HG02870 (cell line): Measurements from ENCODE around the gene ARRDC3.
"Not testable (repeated sequence)": the region's sequence is repeated elsewhere in the genome, so short reads cannot be mapped to it uniquely, and the experiment has no call there.

ENCODE experiments used
- ATAC-seq: cut with Tn5 transposase; IDR thresholded peaks from one replicate; pipeline ENCODE4 v1.9.1; 2021; ENCODE audit warnings: mild to moderate bottlenecking, moderate library complexity; ENCODE audit not compliant: unreplicated experiment

ARRDC3 gene

GRCh38 chr5:91361055-91361701 lies 21.9 kb downstream of the ARRDC3 start:
- ATAC-seq: peak; percentile 90

GRCh38 chr5:91359962-91360609 lies 23.0 kb downstream of the ARRDC3 start:
- no peak for ATAC-seq

DNA sequence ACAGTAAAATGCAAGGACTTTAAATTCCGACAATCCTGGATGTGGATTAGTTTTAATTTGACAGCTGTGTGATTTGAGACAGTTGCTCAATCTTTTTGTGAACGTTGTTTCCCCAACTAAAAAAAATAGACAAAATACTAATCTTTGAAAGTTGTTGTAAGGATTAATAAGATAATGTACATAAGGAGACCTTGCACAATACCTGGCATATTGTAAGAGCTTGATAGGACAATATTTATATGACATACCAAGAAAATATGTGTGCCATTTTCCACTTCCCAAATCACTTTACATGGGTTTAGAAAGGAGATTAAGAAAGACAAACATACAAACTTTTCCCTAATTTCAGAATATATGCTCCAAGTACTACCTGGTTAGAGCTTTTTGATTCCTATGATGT lies 25.3 kb downstream of the ARRDC3 start:
- ATAC-seq: no peak

DNA sequence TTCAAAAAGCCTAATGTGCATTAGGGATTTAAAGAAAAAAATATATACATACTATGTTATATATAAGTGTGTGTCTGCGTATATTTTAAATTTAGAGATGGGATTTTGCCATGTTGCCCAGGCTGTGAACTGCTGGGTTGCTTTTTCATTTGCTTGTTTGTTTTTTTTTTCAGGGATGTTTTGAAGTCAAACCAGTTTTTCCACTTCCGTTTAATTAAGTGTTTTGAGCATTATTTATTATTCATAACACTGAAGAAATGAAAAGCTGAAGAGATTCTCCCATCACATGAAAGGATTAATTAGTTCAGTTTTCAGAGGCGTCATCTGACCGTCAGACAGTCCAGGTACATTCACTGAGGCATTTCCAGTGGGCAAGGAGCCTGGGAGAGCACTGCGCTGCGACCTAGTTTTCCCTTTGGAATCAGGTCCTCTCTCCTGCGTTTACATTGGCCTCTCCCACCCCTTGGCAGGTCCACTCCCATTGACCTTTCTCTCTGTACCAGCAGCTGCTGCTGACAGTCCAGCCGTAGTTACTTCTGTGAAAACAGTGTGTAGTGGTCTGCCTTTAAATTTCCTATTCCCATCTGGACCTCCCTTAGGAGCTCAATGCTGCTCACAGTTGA lies 26.0 kb downstream of the ARRDC3 start:
- no peak for ATAC-seq

DNA sequence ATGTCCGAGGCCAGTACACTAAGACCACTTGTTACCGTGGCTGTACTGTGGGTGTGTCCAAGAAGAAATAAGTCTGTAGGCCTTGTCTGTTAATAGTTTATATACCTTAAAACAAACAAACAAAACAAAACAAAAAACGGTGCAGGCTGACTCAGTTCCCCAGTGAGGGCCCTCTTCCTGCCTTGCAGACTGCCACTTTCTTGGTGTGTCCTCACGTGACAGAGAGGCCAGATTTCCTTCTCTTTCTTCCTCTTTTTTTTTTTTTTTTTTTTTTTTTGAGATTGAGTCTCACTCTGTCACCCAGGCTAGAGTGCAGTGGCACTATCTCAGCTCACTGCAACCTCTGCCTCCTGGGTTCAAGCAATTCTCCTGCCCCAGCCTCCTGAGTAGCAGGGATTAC lies 28.2 kb downstream of the ARRDC3 start:
- ATAC-seq: peak; percentile 61

GRCh38 chr5:91352831-91353695 lies 30.1 kb downstream of the ARRDC3 start:
- no peak for ATAC-seq

- no peak for ATAC-seq
These were observed 37.7 kb downstream of the ARRDC3 start for GRCh38 chr5:91345461-91345860.

- not testable (repeated sequence) for ATAC-seq
These were observed 38.4 kb downstream of the ARRDC3 start for GRCh38 chr5:91344661-91345200.

DNA sequence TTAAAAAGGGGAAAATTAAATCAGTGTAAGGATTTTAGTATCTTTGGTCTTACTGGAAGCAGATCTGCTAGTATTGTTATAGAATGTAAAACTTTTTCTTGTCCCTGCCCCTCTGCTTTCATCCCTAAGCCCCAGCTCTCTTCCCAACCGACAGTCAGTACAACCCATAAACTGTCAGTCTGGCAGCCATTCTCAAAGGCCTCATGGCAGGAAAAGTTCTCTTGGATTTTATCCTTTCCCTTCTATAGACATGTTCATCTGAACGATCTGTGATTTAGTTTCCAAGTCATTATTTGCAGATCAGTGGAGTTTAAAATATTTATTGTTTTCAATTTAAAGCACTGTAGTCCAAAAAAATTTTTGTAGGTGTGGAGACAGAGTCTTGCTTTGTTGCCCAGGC lies 39.2 kb downstream of the ARRDC3 start:
- no peak for ATAC-seq

- not testable (repeated sequence) for ATAC-seq
These were observed 40.2 kb downstream of the ARRDC3 start for GRCh38 chr5:91342931-91343330.

- ATAC-seq: no peak
These were observed 42.0 kb downstream of the ARRDC3 start for GRCh38 chr5:91341154-91341553.

GRCh38 chr5:91340532-91340931 lies 42.6 kb downstream of the ARRDC3 start:
- ATAC-seq: no peak

- no peak for ATAC-seq
These were observed 43.9 kb downstream of the ARRDC3 start for GRCh38 chr5:91339063-91339705.

DNA sequence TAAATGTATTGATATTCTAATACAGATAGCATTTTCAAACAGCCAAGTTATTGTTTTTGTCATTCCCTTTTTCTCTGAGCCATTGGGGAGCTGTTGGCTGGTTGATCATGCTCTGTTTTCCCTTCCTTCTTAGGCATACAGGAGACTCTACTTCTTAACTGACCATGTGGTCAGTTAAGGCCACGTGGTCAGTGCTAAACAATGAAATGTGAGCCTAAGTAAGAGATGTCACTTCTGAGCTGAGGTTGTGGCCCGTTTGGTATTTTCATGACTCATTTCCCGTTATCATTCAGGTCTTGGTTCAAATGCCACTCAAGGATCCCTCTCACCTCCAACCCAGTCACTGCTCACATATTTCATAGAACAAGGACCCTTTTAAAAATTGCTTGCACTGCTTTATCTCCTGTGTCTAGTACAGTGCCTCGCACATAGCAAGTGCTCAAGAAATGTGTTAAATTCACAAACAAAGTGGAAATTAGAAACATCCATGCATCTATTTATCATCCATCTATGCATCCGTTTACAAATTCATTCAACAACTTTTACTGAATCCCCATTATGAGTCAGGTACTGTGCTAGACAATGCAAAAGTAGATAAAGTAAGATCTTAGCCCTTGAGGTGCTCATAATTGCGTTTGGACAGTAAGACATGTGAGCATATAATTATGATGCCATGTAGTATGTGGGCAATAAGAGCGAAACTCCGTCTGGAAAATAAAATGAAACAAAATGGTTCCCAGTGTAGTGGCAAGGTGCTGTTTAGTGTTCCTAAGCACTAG lies 50.7 kb downstream of the ARRDC3 start:
- no peak for ATAC-seq

GRCh38 chr5:91331705-91332104 lies 51.4 kb downstream of the ARRDC3 start:
- no peak for ATAC-seq

DNA sequence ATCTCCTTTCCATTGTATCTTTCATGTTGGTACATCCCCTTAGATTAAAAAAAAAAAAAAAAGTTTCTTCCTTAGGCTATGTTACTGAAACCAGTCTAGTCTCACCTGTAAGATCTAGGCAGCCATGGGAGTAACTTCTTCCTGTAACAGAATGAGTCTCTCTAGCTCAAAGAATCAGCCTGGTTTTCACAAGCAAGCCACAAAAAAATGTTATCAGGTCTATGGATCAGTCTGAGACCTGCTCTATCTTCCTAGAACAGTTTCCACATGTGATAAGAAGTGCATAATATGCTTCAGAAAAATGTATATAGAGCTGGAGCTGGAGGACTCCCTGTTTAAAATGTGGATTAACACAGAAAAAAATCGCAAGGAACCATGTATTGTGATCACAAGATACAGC lies 53.8 kb downstream of the ARRDC3 start:
- ATAC-seq: peak; percentile 65

- no peak for ATAC-seq
These were observed 54.4 kb downstream of the ARRDC3 start for GRCh38 chr5:91328743-91329142.

DNA sequence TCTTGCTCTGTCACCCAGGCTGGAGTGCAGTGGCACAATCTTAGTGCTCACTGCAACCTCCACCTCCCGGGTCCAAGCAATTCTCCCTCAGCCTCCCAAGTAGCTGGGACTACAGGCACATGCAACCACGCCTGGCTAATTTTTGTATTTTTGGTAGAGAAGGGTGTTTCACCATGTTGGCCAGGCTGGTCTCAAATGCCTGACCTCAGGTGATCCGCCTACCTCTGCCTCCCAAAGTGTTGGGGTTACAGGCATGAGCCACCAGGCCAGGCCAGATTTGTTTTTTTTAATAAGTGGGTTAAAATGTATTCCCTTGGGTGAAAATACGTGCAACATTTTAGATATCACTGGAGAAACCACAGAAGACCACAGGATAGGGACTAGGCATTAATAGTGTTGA lies 60.1 kb downstream of the ARRDC3 start:
- ATAC-seq: not testable (repeated sequence)

DNA sequence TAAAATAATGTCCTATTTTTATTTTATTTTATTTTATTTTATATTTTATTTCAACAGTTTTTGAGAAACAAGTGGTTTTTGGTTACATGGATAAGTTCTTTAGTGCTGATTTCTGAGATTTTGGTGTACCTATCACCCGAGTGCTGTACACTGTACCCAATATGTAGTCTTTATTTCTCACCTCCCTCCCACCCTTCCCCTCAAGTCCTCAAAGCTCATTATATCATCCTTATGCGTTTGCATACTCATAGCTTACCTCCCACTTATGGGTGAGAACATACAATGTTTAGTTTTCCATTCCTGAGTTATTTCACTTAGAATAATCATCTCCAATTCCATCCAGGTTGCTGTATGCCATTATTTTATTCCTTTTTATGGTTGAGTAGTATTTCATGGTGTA lies 63.5 kb downstream of the ARRDC3 start:
- ATAC-seq: no peak

DNA sequence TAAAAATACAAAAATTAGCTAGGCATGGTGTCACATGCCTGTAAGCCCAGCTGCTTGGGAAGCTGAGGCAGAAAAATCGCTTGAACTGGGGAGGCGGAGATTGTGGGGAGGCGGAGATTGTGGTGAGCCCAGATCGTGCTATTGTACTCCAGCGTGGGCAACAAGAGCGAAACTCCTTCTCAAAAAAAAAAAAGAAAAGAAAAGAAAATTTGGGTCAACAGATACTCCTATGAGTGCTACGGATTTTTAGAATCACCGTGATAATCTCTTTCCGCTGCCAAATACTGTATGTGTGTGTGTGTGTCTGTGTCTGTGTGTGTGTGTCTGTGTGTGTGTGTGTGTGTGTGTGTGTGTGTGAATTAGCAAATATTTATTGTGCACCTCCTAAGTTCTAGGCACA lies 64.4 kb downstream of the ARRDC3 start:
- no peak for ATAC-seq
